Measurements from ENCODE around the gene THY1.

THY1 gene

DNA sequence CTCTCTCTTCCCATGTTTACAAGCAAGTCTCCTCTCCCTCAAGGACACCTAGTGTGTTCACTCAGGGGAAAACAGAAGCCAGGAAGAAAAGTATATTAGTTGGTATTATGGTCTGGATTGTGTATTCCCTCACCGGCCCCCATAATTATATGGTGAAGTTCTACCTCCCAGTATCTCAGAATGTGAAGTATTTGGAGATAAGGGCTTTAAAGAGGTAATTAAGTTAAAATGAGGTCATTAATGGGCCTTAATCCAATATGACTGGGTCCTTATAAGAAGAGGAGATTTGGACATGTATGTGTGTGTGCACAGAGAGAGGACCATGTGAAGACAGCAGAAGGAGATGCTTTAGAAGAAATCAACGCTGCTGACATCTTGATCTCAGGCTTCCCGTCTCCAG lies 26.5 kb upstream of the THY1 start:
- no peak overlapping the region for H3K27ac ChIP-seq
- TF ChIP-seq CTCF (conservative IDR thresholded peaks at IDR 0.05) (no peak), ZFX (IDR thresholded peaks at IDR 0.05) (no peak)

- H3K27ac ChIP-seq: no peak overlapping the region
- TF ChIP-seq ZFX (IDR thresholded peaks at IDR 0.05) (no peak), CTCF (conservative IDR thresholded peaks at IDR 0.05) (no peak)
These were observed 25.4 kb upstream of the THY1 start for GRCh38 chr11:119448380-119448779.

DNA sequence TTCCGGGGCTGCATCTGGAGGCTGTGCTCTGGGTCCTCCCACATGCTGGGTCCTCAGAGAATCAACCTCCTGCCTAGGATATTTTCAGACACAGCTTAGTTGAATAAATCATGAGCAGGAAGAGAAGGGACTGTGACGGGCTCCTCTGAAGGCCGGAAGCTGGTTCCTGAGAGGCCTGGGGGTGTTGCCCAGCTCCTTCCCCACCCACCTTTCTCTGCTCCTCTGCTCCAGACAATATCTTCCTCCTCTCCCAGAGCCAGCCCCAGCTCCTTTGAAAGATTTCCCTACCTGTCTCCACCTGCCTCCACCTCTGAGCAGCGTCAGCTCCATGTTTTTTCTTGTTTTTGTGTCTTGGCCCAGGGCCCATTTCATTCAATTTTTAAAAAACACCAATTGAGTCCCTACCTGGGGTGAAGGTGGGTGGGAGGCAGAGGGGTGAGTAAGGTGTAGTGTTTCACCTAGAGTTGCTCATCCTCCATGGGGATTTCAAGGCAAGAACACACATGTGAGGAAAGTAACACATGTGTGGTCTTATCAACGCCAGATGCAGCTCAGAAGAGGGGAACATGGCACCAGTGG lies 24.8 kb upstream of the THY1 start:
- TF ChIP-seq CTCF (conservative IDR thresholded peaks at IDR 0.05) (no peak), ZFX (IDR thresholded peaks at IDR 0.05) (no peak)

DNA sequence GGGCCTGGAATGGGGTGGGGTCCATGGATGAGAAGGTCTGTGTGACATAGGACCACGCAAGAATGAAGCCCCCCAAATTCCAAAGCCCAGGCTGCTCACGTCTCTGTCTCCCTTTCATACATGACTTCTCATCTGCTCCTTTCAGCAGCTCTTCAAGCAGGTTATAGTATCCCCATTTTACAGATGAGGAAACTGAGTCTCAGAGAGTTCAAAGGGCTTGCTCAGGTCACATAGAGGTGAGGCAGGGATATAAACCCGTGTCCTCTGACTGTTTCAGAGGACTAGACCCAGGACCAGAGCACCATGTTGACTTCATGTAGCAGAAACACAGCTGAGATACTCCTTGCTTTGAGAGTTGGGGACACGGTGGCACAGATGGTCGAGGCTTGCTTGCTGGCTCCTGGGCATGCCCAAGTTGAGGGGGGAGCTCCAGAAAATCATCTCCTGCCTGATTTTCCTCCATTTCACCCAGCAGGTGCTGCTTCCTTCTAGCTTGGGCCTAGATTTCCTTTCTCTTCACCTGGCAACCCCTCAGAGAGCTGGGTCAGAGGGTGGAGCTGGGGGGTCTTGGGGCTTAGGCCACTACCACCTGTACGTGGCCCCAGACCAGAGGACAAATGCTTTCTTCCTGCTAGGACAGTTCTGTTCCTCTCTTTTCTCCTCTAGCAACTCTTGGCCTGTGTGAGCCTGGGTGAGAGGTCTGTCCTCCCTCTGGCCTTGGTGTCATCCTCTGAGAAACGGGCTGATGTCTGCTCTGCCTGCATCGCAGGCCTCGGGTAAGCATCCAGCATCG lies 24.1 kb upstream of the THY1 start:
- no peak overlapping the region for H3K27ac ChIP-seq
- TF ChIP-seq ZFX (IDR thresholded peaks at IDR 0.05) (no peak), CTCF (conservative IDR thresholded peaks at IDR 0.05) (no peak)

More for the DNA sequence above, 24.8 kb upstream of the THY1 start:
- no peak overlapping the region for H3K27ac ChIP-seq

DNA sequence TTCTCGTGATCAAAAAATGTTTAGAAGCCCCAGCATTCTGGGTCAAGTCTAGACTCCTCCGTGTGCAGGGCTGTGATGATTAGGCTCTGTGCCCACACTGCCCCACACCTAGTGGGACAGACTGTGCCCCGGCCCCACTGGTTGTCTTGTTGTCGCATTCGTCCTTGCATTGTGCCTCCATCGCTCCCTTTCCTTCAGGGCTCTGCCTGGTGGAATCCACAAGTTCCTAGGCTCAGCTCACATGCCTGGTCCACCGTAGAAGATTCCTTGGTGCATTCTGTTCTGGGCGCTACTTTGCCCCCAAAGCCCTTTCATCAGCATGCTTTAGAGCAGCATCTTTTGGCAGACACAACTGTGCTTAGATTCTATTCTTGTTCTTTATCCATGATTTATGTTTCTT lies 23.5 kb upstream of the THY1 start:
- TF ChIP-seq CTCF (conservative IDR thresholded peaks at IDR 0.05) (no peak), ZFX (IDR thresholded peaks at IDR 0.05) (no peak)
- no peak overlapping the region for H3K27ac ChIP-seq

DNA sequence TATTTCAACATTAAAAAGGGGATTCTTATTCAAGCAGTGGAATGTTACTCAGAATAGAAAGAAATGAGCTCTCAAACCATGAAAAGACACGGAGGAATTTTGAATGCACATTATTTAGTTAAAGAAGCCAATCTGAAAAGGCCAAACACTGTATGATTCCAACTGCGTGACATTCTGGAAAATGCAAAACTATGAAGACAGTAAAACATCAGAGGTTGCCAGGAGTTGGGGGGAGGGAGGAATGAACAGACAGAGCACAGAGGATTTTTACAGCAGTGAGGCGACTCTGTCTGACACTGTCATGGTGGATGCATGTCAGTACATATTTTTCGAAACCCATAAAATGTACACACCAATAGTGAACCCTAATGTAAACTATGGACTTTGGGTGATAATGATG lies 22.9 kb upstream of the THY1 start:
- H3K27ac ChIP-seq: no peak overlapping the region
- no peak for TF ChIP-seq CTCF (conservative IDR thresholded peaks at IDR 0.05)
- no peak for TF ChIP-seq ZFX (IDR thresholded peaks at IDR 0.05)

GRCh38 chr11:119445379-119445778 lies 22.4 kb upstream of the THY1 start:
- H3K27ac ChIP-seq: no peak overlapping the region

More at GRCh38 chr11:119445379-119445778, 22.4 kb upstream of the THY1 start:
- TF ChIP-seq CTCF (conservative IDR thresholded peaks at IDR 0.05) (no peak), ZFX (IDR thresholded peaks at IDR 0.05) (no peak)

All from C4-2B (cell line).